K562 (cell line): ENCODE measurements around the gene GPR78. TPM values are rescaled to one million over a fixed set of nuclear protein-coding genes. Genes with fewer than 3 reads are reported as not detected.

Source experiments
- ARID2 ChIP-seq: fragments of 450-650 bp; IDR thresholded peaks from 2 replicates; pipeline ENCODE4 v1.6.1; 2017; ENCODE audit warnings: antibody characterized with exemption, mild to moderate bottlenecking
- CREBBP ChIP-seq: IDR thresholded peaks from one replicate; pipeline ENCODE4 v1.6.1; 2012; ENCODE audit warnings: low read depth, mild to moderate bottlenecking, control low read depth, inconsistent platforms, low read length
- ELK1 ChIP-seq: sonication (generic); formaldehyde crosslinking; IDR thresholded peaks from 2 replicates; pipeline ENCODE4 v1.8.1; 2022; ENCODE audit warnings: missing genetic modification reagents
- ETV5 ChIP-seq: sonication (generic); formaldehyde crosslinking; IDR thresholded peaks from 2 replicates; pipeline ENCODE4 v1.4.0; 2020; ENCODE audit warnings: low read depth, mild to moderate bottlenecking, missing genetic modification reagents
- FOSL1 ChIP-seq: fragments of 200-800 bp; sonication (Bioruptor generic); conservative IDR thresholded peaks from 2 replicates; pipeline ENCODE4 v1.6.1; 2016; ENCODE audit warnings: missing genetic modification characterization, missing compliant biosample characterization
- KAT7 ChIP-seq: sonication (generic); formaldehyde crosslinking; IDR thresholded peaks from 2 replicates; pipeline ENCODE4 v1.8.0; 2022; ENCODE audit warnings: missing genetic modification reagents, mild to moderate bottlenecking, borderline replicate concordance
- KLF10 ChIP-seq: fragments of 250-450 bp; sonication (Bioruptor Pico); IDR thresholded peaks from 2 replicates; pipeline ENCODE4 v1.6.1; 2021; ENCODE audit warnings: matching md5 sums
- LARP7 ChIP-seq: fragments of 450-650 bp; IDR thresholded peaks from 2 replicates; pipeline ENCODE4 v1.6.1; 2016
- RAD21 ChIP-seq, 2 experiments: fragments of 250-450 bp in 1 of 2; fragments of 450-650 bp in 1 of 2; sonication (Bioruptor Pico) in 1 of 2; formaldehyde crosslinking in 1 of 2; IDR thresholded peaks in 1 of 2; conservative IDR thresholded peaks in 1 of 2; 2 replicates each; pipeline versions ENCODE4 v1.4.0 to v1.8.0; 2020 to 2022; ENCODE audit warnings: mild to moderate bottlenecking in 2 of 2, moderate library complexity in 1 of 2
- RBBP5 ChIP-seq: fragments of 200-600 bp; sonication (generic); IDR thresholded peaks from 2 replicates; pipeline ENCODE4 v1.6.1; 2012; ENCODE audit warnings: borderline replicate concordance, mild to moderate bottlenecking, low read length, control low read depth, inconsistent platforms; ENCODE audit not compliant: insufficient read depth, poor library complexity, severe bottlenecking
- SIX5 ChIP-seq, 2 experiments: IDR thresholded peaks; 2 replicates each; pipeline ENCODE4 v1.6.1; 2011; ENCODE audit warnings: low read length in 2 of 2, borderline replicate concordance in 1 of 2, low read depth in 1 of 2, mild to moderate bottlenecking in 1 of 2, moderate library complexity in 1 of 2; ENCODE audit not compliant: insufficient read depth in 1 of 2
- TAF1 ChIP-seq: IDR thresholded peaks from 2 replicates; pipeline ENCODE4 v1.6.1; 2011; ENCODE audit warnings: mild to moderate bottlenecking, low read length, moderate library complexity; ENCODE audit not compliant: insufficient read depth, control insufficient read depth, severe bottlenecking; ENCODE audit errors: extremely low read depth
- ZFP36 ChIP-seq: fragments of 150-350 bp; IDR thresholded peaks from 2 replicates; pipeline ENCODE4 v1.6.1; 2018; ENCODE audit warnings: low read length, low read depth; ENCODE audit not compliant: partially characterized antibody
- ZNF253 ChIP-seq: fragments of 250-450 bp; sonication (Bioruptor Pico); conservative IDR thresholded peaks from 2 replicates; pipeline ENCODE4 v1.6.1; 2021; ENCODE audit warnings: mild to moderate bottlenecking
- ZNF436 ChIP-seq: fragments of 250-450, 450-650 bp; sonication (Bioruptor Pico); formaldehyde crosslinking; IDR thresholded peaks from 2 replicates; pipeline ENCODE4 v1.7.0; 2020; ENCODE audit warnings: mild to moderate bottlenecking
- ZNF644 ChIP-seq: fragments of 200-800 bp; sonication (Bioruptor generic); IDR thresholded peaks from 2 replicates; pipeline ENCODE4 v1.6.1; 2016; ENCODE audit warnings: low read depth, missing genetic modification characterization, missing compliant biosample characterization
- ZNF764 ChIP-seq: fragments of 250-450 bp; sonication (Bioruptor Pico); IDR thresholded peaks from 2 replicates; pipeline ENCODE4 v1.4.0; 2020; ENCODE audit warnings: low read depth, mild to moderate bottlenecking, moderate library complexity
- polyA plus RNA-seq, 8 experiments: library from polyadenylated mRNA; depleted of rRNA in 4 of 8; stranded (reverse) in 5 of 8; unstranded in 3 of 8; fragments of >200 nt; fragmentation: Nextera tagmentation in 2 of 8; fragmentation: Illumina TruSeq in 1 of 8; extraction: Ambion mirVana in 2 of 8; extraction: Trizol in 1 of 8; gene quantifications; 2 replicates each; pipeline versions ENCODE4 v1.2.1 to v1.2.3, GENCODE V29; 2011 to 2014; ENCODE audit warnings: inconsistent platforms in 1 of 8, missing spikeins in 1 of 8
- total RNA-seq, 7 experiments: library from RNA; depleted of rRNA in 6 of 7; stranded (reverse); fragments of >200 nt in 6 of 7; fragmentation: Illumina TruSeq in 2 of 7; extraction: Trizol in 2 of 7; gene quantifications; 2 replicates each; pipeline versions ENCODE4 v1.2.1 to v1.2.3, GENCODE V29; 2011 to 2021; ENCODE audit warnings: low replicate concordance in 1 of 7
- TF ChIP-seq, protein P1 (sequence below): IDR thresholded peaks from 3 replicates; pipeline ENCODE4 v1.6.1; 2011; ENCODE audit warnings: borderline replicate concordance, mild to moderate bottlenecking, moderate library complexity; ENCODE audit not compliant: insufficient read length; ENCODE audit errors: extremely low read depth
- TF ChIP-seq, protein P2 (sequence below): fragments of 450-650 bp; formaldehyde crosslinking; IDR thresholded peaks from 2 replicates; pipeline ENCODE4 v1.4.0; 2022; ENCODE audit warnings: missing genetic modification characterization

The GPR78 gene
- total and polyA plus RNA-seq, 9 of the 15 experiments (the other 6 are each of a cell fraction or from before 2014, with no cell fraction given): 0.04 to 0.13 (median 0.07) TPM; not detected in 4

DNA sequence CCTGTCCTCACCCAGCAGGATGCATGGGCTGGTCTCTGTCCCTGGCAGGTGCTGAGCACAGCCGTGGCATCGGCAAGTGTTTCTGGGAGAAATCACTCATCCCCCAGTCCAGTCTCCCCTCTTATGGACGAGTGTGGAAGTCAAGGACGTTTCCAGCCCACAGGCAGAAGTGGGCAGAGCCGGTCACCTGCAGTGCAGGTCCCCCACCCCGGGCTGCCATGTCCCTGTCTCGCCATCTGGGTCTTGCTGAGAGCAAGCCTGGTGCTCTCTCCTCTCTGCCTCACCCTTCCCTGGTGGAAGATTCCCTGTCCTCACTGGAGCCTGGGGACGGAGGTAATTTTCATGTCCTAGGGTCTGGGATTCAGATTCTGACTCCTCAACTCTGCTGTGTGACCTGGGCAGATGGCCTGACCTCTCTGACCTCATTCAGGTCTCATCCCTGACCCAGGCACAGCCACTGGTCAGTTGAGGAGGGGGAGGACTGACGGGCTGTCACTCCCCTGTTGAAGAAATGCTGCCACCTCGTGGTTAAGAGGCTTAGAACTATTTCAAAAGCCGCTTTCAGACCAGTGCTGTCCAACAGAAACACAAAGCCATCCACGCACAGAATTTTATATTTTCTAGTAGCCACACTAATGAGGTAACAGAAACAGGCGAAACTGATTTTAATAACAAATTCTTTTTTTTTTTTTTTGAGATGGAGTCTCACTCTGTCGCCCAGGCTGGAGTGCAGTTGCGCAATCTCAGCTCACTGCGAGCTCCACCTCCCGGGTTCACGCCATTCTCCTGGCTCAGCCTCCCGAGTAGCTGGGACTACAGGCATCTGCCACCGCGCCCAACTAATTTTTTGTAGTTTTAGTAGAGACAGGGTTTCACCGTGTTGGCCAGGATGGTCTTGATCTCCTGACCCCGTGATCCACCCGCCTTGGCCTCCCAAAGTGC lies 14.2 kb downstream of the GPR78 start (continued):
- TF ChIP-seq ZNF764 (CRISPR knock-in tag): no peak
- no peak for TF ChIP-seq SIX5 (IDR thresholded peaks at IDR 0.05; ENCODE audit: borderline replicate concordance in 1 of 2, insufficient read depth in 1 of 2, low read depth in 1 of 2, low read length in 2 of 2)
- TF ChIP-seq, protein P1, sequence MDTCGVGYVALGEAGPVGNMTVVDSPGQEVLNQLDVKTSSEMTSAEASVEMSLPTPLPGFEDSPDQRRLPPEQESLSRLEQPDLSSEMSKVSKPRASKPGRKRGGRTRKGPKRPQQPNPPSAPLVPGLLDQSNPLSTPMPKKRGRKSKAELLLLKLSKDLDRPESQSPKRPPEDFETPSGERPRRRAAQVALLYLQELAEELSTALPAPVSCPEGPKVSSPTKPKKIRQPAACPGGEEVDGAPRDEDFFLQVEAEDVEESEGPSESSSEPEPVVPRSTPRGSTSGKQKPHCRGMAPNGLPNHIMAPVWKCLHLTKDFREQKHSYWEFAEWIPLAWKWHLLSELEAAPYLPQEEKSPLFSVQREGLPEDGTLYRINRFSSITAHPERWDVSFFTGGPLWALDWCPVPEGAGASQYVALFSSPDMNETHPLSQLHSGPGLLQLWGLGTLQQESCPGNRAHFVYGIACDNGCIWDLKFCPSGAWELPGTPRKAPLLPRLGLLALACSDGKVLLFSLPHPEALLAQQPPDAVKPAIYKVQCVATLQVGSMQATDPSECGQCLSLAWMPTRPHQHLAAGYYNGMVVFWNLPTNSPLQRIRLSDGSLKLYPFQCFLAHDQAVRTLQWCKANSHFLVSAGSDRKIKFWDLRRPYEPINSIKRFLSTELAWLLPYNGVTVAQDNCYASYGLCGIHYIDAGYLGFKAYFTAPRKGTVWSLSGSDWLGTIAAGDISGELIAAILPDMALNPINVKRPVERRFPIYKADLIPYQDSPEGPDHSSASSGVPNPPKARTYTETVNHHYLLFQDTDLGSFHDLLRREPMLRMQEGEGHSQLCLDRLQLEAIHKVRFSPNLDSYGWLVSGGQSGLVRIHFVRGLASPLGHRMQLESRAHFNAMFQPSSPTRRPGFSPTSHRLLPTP: no peak
- TF ChIP-seq ELK1: no peak
- no peak for TF ChIP-seq RBBP5
- TF ChIP-seq CREBBP: no peak
- peak; percentile 98 for TF ChIP-seq ZFP36
- TF ChIP-seq FOSL1: no peak
- TF ChIP-seq TAF1: no peak
- TF ChIP-seq KAT7 (CRISPR knock-in tag): no peak
- no peak for TF ChIP-seq LARP7
- peak; percentile 75 for TF ChIP-seq ARID2
- TF ChIP-seq ETV5: no peak
- no peak for TF ChIP-seq ZNF436 (CRISPR knock-in tag)
- TF ChIP-seq ZNF253 (CRISPR knock-in tag): no peak
- TF ChIP-seq KLF10 (CRISPR knock-in tag): no peak
- TF ChIP-seq, protein P2, sequence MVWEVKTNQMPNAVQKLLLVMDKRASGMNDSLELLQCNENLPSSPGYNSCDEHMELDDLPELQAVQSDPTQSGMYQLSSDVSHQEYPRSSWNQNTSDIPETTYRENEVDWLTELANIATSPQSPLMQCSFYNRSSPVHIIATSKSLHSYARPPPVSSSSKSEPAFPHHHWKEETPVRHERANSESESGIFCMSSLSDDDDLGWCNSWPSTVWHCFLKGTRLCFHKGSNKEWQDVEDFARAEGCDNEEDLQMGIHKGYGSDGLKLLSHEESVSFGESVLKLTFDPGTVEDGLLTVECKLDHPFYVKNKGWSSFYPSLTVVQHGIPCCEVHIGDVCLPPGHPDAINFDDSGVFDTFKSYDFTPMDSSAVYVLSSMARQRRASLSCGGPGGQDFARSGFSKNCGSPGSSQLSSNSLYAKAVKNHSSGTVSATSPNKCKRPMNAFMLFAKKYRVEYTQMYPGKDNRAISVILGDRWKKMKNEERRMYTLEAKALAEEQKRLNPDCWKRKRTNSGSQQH: no peak
- no peak for TF ChIP-seq ZNF644
- TF ChIP-seq RAD21 (CRISPR knock-in tag; conservative IDR thresholded peaks at IDR 0.05 in 1 of 2, IDR thresholded peaks at IDR 0.05 in 1 of 2): peak; percentile 91 to 95
